ENCODE data around the gene ZNF726.
"Not testable (repeated sequence)": the region's sequence is repeated elsewhere in the genome, so short reads cannot be mapped to it uniquely, and the experiment has no call there.

ZNF726 gene

GRCh38 chr19:23932878-23933277 is 18.2 kb downstream of the ZNF726 start:
- no peak for FAIRE-seq
- DNase-seq (ENCODE audit: extremely low spot score, insufficient read length, low read depth) = no peak

DNA sequence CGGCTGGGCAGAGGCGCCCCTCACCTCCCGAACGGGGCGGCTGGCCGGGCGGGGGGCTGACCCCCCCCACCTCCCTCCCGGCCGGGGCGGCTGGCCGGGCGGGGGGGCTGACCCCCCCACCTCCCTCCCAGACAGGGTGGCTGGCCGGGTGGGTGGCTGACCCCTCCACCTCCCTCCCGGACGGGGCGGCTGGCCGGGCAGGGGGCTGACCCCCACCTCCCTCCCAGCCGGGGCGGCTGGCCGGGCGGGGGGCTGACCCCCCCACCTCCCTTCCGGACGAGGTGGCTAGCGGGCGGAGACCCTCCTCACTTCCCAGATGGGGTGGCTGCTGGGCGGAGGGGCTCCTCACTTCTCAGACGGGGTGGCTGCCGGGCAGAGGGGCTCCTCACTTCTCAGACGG is 22.3 kb downstream of the ZNF726 start:
- DNase-seq (ENCODE audit: extremely low spot score, insufficient read length, low read depth); FAIRE-seq: not testable (repeated sequence)

DNA sequence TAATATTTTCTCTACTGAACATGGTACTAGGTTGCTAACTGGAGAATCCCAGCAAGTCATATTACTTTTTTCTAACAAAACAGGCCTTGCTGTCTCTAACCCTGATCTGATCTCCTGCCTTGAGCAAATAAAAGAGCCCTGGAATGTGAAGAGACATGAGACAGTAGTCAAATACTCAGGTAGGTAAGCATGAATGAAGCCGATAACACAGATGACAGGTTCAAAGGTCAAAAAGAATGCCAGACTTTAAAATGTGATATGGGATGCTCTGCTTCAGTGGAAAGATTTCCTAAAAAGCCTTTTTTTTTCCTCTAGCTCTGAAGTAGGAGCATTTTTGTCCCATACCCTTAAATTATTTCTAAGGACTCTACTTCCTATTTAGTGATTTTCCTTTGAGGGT is 28.7 kb downstream of the ZNF726 start:
- FAIRE-seq = no peak
- DNase-seq (ENCODE audit: extremely low spot score, insufficient read length, low read depth) = no peak

GRCh38 chr19:23946569-23946968 is 31.9 kb downstream of the ZNF726 start:
- DNase-seq (ENCODE audit: extremely low spot score, insufficient read length, low read depth) = no peak
- FAIRE-seq = no peak

DNA sequence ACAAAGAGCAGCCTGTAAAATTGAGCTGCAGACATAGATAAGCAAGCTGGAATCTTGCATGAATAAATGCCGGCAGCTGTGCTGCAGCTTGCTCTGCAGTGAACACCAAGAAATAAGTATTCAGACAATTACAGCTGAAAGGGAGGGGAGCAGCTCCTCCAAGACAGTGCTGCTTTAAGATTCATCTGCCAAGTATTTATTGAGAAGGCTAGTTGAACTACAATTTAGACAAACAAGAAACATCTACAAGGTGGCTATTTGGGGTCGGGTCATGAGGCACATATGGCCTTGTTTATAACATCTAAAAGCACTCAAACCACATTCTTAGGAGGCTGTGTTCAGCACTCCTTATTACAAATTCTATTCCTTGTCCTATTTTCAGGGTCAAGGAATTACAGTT is 34.9 kb downstream of the ZNF726 start:
- FAIRE-seq (no peak), DNase-seq (ENCODE audit: extremely low spot score, insufficient read length, low read depth) (no peak)

DNA sequence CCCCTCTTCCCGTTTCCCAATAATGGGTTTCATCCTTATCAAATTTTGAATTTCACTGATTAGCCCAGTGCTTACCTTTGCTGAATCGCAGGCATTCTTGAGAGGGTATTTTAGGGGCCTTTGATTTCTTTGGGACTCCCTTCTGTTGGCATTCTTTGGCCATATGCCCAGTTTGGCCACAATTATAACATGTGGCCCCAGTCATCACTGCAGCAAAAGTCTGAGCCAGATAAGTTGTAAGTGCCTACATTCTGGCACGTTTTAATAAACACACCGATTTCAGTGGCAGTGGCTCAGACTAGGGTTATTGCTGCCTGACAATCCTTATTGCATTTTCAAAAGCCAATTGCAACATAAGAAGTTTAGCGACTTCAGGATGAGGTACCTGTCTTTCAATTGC is 41.4 kb downstream of the ZNF726 start:
- FAIRE-seq (no peak), DNase-seq (ENCODE audit: extremely low spot score, insufficient read length, low read depth) (no peak)

GRCh38 chr19:23957660-23958281 is 43.1 kb downstream of the ZNF726 start:
- no peak for DNase-seq (ENCODE audit: extremely low spot score, insufficient read length, low read depth)

GRCh38 chr19:23963396-23963795 is 48.7 kb downstream of the ZNF726 start:
- not testable (repeated sequence) for DNase-seq (ENCODE audit: extremely low spot score, insufficient read length, low read depth)

More at GRCh38 chr19:23957660-23958281, 43.1 kb downstream of the ZNF726 start:
- FAIRE-seq = no peak

GRCh38 chr19:23963881-23964280 is 49.2 kb downstream of the ZNF726 start:
- FAIRE-seq; DNase-seq (ENCODE audit: extremely low spot score, insufficient read length, low read depth): not testable (repeated sequence)

More at GRCh38 chr19:23963396-23963795, 48.7 kb downstream of the ZNF726 start:
- not testable (repeated sequence) for FAIRE-seq

GRCh38 chr19:23964334-23964733 is 49.6 kb downstream of the ZNF726 start:
- not testable (repeated sequence) for FAIRE-seq; DNase-seq (ENCODE audit: extremely low spot score, insufficient read length, low read depth)

DNA sequence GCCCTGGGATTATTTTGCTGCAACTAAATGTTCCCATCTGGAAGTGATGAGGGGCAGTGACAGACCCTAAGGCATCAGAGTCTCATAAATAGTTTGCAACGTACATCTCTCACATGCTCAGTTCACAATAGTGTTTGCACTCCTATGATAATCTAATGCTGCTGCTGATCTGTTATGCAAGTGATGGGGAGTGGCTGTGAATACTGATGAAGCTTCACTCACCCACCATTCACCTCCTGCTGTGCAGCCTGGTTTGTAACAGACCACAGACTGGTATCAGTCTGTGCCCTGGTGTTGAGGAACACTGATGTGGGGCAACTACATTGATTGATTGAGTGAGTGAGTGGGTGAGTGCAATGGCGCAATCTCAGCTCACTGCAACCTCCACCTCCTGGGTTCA is 54.9 kb downstream of the ZNF726 start:
- DNase-seq (ENCODE audit: extremely low spot score, insufficient read length, low read depth) (no peak), FAIRE-seq (no peak)

DNA sequence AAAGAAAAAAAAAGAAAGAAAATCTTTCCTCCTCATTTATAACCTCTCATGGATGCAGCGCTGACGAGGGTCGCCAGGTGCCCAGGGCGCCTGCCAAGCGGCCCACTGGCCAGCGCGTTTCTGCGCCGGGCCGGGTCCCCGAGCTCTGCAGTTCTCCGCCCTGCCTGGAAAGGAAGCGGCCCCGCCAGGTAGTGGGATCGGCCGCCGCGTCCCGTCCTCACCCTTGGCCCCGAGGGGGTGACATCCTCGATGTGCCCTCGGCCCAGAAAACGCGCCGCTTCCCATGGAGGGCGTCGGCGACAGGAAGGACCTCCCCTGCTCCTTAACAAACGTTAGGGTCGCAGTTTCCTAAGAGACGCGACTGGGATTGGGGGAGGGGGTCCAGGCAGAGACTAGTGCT is 56.9 kb downstream of the ZNF726 start:
- no peak for FAIRE-seq

GRCh38 chr19:23972161-23972560 is 57.5 kb downstream of the ZNF726 start:
- no peak for DNase-seq (ENCODE audit: extremely low spot score, insufficient read length, low read depth)
- no peak for FAIRE-seq

More for the DNA sequence above, 56.9 kb downstream of the ZNF726 start:
- DNase-seq (ENCODE audit: extremely low spot score, insufficient read length, low read depth) = no peak

DNA sequence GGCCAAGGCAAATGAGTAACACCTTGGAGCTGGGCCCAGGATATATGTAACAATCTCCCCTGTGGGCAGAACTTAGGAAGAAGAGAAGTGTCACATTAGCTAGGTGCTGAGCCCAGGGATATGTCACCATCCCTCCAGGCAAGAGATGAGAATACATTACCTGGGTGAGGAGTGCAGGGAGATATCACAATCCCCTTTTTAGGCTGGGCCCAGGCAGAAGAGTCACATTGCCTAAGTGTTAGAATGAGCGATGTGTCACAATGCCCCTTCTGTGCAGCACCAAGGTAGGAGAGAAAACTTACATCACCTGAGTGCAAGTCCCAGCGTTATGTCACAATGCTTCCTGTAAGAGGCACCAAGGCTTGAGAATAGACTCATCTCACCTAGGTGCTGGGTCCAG is 60.3 kb downstream of the ZNF726 start:
- no peak for FAIRE-seq
- no peak for DNase-seq (ENCODE audit: extremely low spot score, insufficient read length, low read depth)

- not testable (repeated sequence) for DNase-seq (ENCODE audit: extremely low spot score, insufficient read length, low read depth)
Measured at GRCh38 chr19:23976631-23977030, 61.9 kb downstream of the ZNF726 start.

DNA sequence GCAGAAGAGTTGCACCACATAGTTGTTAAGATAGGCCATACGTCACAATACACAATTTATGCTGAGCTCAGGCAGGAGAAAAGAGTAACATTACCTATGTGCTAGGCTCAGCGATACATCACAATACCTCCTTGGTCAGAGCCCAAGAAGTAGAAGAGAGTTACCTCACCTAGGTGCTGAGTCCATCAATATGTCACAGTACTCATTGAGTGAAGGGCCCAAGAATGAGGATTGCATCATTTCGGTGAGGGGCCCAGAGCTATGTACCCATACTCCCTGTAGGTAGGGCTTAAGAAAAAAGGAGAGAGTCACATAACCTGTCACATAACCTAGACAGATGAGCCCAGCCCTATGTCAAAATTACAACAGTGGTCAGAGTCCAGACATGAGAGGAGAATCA is 62.6 kb downstream of the ZNF726 start:
- not testable (repeated sequence) for DNase-seq (ENCODE audit: extremely low spot score, insufficient read length, low read depth); FAIRE-seq

More at GRCh38 chr19:23976631-23977030, 61.9 kb downstream of the ZNF726 start:
- FAIRE-seq = not testable (repeated sequence)

GRCh38 chr19:23978068-23978467 is 63.4 kb downstream of the ZNF726 start:
- FAIRE-seq (no peak), DNase-seq (ENCODE audit: extremely low spot score, insufficient read length, low read depth) (no peak)

- DNase-seq (ENCODE audit: extremely low spot score, insufficient read length, low read depth) (no peak), FAIRE-seq (no peak)
Measured at GRCh38 chr19:23980805-23981204, 66.1 kb downstream of the ZNF726 start.

- no peak for FAIRE-seq
Measured at GRCh38 chr19:23981863-23982262, 67.2 kb downstream of the ZNF726 start.

GRCh38 chr19:23983406-23983805 is 68.7 kb downstream of the ZNF726 start:
- no peak for FAIRE-seq

More at GRCh38 chr19:23981863-23982262, 67.2 kb downstream of the ZNF726 start:
- no peak for DNase-seq (ENCODE audit: extremely low spot score, insufficient read length, low read depth)

More at GRCh38 chr19:23983406-23983805, 68.7 kb downstream of the ZNF726 start:
- DNase-seq (ENCODE audit: extremely low spot score, insufficient read length, low read depth) = no peak
